ENCODE data around the gene ACSBG1.

ACSBG1 gene

DNA sequence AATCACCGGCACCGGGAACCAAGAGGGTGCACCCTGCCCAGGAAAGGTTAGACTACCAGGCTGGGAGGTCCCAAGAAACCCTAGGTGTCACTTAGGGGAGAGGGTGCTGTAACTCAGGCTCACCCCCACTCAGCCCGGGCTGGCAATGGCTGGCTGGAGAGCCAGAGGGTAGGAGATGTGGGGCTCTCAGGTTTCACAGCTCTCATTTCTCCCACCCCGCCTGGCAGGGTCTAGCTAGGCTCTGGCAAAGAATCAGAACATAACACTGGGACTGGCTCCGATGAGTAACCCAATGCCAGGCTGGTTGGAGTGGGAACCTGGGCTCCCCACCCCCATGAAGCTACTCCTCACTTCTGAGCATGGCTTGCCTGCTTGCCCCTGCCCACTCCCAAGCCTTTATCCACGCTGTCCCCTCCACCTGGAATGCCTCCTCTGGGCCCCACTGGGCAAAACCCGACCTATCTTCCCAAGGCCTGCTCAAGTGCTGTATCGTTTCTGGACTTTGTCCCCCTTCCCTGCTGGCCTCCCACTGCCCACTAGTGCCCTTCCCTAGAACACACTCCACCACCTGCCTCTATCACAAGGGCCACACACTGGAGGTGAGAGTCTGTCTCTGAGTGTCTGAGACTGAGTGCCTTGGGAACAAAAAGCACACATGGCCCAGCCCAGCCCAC is 105.2 kb downstream of the ACSBG1 start:
- DNase-seq: no peak

GRCh38 chr15:78127882-78128281 is 106.5 kb downstream of the ACSBG1 start:
- DNase-seq: no peak

DNA sequence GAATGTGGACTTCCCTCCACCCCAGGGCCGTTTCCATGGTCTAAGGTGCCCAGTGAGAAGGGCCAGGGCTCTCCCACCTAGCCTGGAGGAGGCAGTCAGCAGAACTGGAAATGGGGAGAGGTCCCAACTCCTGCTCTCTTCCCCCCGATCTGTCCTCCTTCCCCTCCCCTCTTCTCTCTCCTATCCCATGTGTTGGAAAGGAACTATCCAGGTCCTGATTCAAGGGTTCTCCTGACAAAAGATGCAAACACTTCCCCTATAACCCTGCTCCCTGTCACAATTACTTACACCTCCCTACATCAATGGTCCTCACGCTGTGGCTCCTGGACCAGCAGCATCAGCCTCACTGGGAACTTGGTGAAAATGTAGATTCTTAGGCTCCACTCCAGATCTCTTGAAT is 109.1 kb downstream of the ACSBG1 start:
- no peak for DNase-seq

DNA sequence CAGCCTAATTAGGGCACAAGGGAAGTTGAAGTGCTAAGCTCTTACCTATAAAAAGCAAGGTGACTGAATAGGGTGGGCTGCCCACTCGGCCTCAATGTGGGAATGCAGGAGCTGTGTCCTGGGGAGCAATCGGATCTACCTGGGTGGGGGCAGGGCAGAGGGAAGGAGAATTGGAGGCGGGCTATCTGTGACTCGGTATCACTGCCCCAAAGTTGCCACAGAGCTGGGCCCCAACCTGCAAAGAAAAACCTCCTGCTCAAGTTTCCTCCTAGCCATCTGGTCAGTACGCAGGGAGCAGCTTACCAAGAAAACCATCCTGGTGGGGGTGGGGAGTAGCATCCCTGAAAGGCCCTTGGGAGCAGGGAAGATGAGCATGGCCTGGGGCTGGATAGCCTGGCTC is 113.8 kb downstream of the ACSBG1 start:
- no peak for DNase-seq

All from right forelimb (tissue), 1 donor.